HG03432 (cell line): ENCODE results near the gene DNAJC5.
A peak's percentile ranks its signal among the peaks of the same experiment; 100 is the strongest.
"Not testable (repeated sequence)": the region's sequence is repeated elsewhere in the genome, so short reads cannot be mapped to it uniquely, and the experiment has no call there.

Experiments
- ATAC-seq: cut with Tn5 transposase; IDR thresholded peaks from one replicate; pipeline ENCODE4 v1.9.1; 2021; ENCODE audit warnings: mild to moderate bottlenecking, moderate library complexity; ENCODE audit not compliant: unreplicated experiment

DNAJC5 gene

DNA sequence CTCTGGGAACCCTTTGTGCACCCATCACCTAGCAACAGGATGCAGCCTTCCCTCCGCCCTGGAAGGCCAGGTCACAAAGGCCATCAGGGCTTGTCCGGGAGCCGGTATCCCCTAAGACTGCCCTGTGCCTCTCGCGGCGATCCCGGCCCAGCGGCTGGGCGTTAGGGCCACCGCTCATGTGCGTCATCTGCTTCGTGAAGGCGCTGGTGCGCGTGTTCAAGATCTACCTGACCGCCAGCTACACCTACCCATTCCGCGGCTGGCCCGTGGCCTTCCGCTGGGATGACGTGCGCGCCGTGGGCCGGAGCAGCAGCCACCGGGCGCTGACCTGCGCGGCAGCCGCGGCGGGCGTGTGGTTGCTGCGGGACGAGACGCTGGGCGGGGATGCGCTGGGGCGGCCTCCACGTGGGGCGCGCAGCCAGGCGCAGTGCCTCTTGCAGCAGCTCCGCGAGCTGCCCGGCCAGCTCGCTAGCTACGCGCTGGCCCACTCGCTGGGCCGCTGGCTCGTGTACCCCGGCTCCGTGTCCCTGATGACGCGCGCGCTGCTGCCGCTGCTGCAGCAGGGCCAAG lies 33.5 kb upstream of the DNAJC5 start, which contains the start of gene ABHD16B:
TSS of gene ABHD16B (plus strand) at position 134 of the 570 bp plus-strand sequence. CDS start at position 177, 43 bp downstream.
- no peak for ATAC-seq

DNA sequence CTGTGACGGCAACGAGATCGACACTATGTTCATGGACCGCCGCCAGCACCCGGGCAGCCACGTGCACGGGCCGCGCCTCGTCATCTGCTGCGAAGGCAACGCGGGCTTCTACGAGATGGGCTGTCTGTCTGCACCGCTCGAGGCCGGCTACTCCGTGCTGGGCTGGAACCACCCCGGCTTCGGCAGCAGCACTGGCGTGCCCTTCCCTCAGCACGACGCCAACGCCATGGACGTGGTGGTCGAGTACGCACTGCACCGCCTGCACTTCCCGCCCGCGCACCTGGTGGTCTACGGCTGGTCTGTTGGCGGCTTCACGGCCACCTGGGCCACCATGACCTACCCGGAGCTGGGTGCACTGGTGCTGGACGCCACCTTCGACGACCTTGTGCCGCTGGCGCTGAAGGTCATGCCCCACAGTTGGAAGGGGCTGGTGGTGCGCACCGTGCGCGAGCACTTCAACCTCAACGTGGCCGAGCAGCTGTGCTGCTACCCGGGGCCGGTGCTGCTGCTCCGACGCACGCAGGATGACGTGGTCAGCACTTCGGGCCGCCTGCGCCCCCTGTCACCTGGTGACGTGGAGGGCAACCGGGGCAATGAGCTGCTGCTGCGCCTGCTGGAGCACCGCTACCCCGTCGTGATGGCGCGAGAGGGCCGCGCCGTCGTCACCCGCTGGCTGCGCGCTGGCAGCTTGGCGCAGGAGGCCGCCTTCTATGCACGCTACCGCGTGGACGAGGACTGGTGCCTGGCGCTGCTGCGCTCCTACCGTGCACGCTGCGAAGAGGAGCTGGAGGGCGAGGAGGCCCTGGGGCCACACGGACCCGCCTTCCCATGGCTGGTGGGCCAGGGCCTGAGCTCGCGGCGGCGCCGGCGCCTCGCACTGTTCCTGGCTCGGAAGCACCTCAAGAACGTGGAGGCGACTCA lies 32.7 kb upstream of the DNAJC5 start:
- ATAC-seq, result no peak

DNA sequence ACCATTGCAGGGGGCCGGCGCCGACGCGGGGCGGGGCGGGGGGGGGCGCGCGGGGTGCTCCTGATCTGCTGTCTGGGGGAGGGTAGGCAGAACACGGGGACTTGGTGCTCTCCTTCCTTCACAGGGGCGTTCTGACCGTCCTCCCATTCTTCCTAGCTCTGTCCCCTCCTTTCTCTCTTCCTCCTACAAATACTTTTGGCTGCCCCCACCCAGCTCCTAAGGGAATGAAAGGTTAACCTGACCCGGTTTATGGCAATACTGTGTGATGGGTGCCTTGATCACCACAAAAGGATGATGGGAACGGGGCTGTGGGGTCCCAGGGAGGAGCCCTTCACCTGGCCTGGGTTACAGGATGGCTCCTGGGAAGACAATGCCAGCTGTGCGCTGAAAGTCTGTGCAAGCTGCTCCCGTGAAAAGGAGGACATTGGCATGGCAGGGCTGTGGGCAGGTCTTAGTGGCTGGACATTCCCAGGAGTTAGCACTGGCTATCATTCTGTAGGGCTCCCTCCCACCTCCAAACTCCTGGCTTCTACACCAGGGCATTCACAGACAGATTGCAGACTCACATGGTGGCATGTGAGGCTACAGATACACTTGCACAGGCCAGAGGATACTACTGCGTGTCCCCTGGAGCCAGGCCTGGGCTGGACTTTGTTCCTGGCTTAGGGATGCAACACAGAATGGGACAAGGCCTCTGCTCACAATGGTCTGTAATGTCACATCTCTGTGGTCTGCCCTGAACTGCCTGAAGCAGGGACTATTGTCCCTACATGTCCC lies 31.7 kb upstream of the DNAJC5 start:
- ATAC-seq, result no peak

DNA sequence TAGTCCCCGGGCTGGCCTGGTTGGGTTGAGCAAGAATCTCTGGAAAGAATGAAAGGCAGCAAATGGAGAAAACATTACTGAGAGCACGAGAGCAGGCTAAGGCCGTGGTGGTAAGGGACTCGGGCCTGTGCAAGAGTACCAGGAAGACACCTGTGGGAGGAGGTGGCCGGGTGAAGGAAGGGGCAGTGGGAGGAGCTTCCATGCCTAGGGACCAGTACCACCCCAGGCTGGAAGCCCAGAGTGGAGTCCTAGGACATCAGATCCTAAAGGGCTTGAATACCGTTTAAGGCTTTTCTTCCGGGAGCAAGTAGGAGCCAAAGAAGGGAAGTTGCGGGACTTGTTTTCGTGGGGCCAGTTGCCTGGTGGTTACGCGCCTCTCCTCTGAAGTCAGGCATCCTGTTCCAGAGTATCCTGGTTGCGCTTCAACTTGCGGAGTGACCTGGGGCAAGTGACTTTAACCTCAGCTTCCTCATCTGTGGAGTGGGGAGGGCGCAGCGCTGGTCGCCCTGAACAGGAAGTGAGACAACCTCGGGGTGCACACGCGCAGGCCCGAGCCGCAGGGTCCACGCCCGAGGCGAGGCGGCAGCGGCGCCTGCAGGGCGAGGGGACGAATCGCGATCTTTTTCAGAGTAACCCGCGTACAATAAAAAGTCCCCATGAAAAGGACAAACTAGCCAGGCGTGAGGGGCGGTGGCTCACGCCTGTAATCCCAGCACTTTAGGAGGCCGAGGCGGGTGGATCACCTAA lies 31.0 kb upstream of the DNAJC5 start:
- ATAC-seq, result peak; percentile 68

DNA sequence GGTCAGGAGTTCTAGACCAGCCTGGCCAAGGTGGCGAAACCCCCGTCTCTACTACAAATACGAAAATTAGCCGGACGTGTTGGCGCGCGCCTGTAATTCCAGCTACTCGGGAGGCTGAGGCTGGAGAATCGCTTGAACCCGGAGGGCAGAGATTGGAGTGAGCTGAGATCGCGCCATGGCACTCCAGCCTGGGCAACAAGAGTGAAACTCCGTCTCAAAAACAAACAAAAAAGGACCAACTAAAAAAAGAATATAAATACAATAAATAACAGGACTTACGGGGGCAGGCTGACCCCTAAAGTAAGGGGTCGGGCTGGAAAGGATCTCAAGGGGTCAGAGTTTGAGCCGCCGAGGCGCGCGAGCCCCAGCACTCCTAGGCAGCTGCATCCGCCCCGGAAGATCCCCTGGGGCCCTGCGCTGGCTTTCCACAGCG lies 30.4 kb upstream of the DNAJC5 start:
- no peak for ATAC-seq

DNA sequence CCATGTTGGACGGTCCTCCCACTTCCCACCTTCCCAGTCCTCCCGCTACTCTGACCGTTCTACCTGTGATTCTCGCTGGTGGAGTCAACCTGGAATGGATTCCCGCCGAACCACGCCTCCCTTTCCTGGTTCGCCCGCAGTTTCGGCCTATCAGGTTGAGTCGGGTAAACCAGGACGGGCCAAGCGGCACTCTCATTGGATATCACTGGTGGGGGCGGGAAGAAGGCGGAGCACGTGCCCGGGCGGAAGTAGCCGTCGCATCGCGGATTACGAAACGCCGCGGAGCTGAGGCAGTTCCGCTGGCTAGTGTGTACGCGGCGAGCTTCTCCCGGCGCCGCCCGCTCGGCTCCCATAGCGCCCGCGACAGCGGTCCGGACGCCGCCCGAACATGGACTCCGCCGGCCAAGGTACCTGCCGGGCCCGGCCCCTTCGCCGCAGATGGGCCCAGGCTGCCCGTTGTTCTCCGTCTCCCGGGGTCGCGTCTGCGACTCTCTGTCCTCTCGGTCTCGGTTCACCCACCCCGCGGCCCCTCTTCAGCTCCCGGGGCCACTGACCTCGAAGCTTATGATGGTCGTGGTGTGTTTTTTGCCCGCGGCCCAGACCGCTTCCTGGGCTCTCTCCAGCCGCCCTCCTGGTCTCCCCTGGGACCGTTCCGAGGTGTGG lies 29.8 kb upstream of the DNAJC5 start, which contains the start of gene TPD52L2:
TSS of gene TPD52L2 (plus strand) at position 293 of the 663 bp plus-strand sequence. CDS start at position 389, 96 bp downstream.
- peak; percentile 64 for ATAC-seq

DNA sequence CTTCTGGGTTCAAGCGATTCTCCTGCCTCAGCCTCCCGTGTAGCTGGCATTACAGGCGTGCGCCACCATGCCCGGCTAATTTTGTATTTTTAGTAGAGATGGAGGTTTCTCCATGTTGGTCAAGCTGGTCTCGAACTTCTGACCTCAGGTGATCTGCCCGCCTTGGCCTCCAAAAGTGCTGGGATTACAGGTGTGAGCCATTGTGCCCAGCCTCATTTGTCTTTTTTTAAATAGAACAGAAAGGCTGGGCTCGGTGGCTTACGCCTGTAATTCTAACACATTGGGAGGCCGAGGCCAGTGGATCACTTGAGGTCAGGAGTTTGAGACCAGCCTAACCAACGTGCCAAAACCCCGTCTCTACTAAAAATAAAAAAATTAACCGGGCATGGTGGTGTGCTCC lies 27.9 kb upstream of the DNAJC5 start:
- ATAC-seq, result not testable (repeated sequence)

DNA sequence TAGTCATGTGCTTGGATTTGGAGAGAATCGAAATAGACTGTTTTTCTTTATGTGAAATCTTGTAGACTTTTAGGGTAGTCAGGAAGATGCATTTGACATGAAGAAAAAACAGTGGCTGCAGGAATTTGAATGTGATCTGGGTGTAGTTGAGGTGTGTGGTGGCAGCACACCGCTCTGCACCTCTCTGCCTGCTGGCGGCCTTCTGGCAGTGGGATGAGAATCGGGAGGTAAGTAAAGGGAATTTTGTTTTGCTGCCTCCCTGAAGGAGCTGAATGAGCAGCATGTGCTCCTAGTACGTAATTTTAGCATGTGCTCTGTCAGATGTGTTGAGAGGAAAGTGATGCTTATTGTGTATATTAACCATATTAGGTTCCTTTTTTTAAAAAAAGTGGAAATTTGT lies 26.7 kb upstream of the DNAJC5 start:
- no peak for ATAC-seq

DNA sequence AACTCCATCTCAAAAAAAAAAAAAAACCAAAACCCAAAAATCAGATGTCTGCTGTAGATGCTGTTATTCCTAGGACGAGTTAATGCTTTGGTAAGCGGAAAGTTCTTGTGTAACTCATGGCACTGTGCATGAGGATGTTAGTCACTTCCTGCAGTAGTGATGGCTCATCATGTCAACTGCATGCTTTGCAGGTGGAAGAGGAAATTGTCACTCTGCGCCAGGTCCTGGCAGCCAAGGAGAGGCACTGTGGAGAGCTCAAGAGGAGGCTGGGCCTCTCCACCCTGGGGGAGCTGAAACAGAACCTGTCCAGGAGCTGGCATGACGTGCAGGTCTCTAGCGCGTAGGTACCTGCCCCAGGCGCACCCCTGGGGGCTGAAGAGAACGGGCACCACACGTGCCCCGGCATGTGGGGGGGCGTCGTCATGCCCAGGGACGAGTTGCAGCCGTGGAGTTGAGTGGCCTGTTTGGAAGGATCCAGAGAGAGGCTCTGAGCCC lies 21.4 kb upstream of the DNAJC5 start:
- ATAC-seq, result no peak

DNA sequence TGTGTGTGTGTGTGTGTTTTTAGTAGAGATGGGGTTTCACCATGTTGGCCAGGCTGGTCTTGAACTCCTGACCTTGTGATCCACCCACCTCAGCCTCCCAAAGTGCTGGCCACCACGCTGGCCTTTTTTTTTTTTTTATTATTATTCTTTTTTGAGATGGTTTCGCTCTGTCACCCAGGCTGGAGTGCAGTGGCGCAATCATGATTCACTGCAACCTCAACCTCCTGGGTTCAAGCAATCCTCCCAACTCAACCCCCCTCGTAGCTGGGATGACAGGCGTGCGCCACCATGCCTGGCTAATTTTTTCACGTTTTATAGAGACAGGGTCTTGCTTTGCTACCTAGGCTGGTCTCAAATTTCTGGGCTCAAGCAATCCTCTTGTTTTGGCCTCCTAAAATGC lies 20.7 kb upstream of the DNAJC5 start:
- ATAC-seq, result not testable (repeated sequence)

DNA sequence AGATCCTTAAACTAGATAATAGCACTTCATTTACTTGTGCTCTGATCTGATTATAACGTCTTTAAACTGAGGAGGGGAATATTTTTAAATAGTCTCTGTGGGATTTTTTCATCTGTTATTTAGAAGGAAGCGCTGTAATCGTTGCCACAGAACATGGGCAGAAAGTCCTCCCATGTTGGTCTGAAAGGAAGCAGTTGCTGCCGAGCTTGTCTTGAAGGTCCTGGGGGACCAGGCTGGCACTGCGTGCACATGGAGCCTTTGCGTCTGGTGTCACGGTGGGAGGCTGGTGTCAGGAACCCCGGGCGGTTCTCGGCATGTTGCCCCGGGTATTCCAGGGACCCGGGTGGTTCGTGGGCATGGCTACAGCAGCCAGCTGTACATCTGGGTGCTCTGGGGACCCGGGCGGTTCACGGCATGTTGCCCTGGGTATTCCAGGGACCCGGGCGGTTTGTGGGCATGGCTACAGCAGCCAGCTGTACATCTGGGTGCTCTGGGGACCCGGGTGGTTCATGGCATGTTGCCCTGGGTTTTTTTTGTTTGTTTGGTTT lies 18.4 kb upstream of the DNAJC5 start:
- ATAC-seq, result no peak

DNA sequence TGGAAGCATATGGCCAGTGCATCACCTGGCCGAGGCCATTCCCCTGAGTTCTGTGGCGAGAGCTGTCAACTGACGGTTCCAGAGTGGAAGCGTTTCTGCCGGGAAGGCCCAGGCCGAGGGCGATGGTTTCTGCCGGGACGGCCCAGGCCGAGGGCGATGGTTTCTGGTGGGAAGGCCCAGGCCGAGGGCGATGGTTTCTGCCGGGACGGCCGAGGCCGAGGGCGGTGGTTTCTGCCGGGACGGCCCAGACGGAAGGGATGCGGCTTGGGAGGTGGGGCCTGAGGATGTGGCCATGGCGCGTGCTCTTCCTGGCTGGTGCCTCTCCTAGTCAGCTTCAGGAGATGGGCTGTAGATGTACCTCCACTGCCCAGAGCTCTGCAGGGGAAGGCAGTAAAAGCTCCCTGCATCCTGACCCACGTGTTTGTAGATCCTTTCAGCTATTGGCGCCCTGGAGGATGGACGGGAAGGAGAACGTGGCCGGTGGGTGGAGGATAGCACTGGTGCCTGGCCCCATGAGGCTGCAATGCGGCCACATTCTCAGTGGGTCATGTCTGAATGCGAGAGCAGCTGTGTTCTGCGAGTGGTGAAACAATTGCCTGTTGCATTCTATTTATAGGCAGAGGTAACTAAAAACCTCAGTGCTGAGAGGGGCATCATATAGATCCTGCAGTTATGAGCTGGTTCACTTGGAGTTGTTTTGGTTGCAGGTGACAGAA lies 17.0 kb upstream of the DNAJC5 start:
- ATAC-seq, result no peak

DNA sequence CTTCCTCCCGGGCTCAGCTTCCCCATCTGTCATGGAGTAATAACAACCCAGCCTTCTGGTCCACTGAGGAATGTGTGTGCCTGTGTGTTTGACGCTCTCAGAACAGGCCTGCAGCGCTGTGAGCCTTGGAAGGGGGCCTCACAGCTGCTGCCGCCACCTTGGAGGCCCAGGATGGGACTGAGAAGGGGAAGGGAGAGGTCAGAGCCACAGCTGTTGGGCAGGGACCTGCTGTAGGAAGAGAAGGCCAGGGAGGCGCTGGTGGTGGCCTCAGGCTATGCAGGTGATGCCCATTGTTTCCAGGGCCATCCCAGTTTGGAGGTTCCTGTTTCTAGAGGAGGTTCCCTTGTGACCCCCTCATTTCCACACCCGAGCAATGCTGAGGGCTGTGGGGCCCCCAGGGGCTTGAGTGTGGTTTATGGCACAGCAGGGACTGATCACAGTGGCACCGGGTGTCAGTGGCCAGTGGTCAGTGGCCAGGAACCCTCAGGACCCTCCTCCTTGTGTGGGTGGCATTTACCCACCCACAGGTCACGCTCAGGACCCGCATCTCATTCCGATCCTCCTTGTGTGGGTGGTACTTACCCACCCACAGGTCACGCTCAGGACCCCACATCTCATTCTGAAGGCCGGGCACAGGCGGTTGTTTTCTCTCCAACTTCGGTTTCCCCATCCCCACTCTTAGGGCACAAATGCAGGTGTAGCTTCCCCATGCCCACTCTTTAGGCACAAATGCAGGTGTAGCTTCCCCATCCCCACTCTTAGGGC lies 15.8 kb upstream of the DNAJC5 start:
- no peak for ATAC-seq

DNA sequence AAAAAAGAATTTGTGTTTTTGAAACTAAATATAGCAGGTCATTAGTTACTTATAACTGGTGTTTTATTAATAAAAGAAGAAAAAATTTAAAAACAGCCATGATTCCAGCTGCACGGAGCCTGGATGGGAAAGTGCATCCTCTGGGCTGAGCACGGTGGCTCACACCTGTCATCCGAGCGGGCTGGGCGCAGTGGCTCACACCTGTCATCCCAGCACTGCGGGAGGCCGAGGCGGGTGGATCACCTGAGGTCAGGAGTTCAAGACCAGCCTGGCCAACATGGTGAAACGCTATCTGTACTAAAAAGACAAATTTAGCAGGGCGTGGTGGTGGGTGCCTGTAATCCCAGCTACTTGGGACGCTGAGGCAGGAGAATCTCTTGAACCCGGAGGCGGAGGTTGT lies 14.0 kb upstream of the DNAJC5 start:
- ATAC-seq, result not testable (repeated sequence)

DNA sequence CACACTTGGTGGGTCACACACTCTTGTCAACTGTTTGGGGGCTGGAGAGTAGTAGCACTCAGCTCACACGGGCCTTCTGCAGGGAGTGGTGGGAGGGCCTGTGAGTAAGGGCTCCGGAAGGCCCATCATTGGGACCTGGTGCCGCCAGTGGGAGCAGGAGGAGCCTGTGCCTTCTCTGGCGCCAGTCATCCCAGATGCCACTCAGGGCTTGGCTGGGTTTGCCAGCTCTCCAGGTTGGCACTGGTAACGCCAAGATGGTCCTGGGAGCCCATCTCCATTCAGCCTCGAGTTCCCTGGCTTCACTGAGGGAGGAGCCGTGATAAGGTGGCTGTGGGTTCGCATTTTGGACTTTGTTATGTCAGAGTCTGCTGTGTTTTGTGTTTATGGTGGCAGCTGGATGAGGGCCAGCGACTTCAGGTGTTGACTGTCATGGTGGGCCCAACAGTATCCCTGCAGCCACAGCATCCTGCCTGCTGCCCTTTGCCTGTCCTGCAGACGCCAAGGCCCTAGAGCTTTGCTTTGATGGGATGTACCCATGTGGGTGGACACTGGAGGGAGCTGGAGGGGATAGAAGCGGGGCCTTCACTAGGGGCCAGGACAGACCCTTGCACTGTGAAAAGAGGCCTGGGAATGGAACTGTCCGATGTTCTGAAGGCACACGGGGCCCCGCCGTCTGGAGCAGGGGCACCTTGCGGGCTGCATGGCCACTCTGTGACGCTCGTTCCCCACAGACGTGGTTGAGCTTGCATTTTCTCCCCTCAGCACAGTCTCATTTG lies 13.3 kb upstream of the DNAJC5 start:
- no peak for ATAC-seq

DNA sequence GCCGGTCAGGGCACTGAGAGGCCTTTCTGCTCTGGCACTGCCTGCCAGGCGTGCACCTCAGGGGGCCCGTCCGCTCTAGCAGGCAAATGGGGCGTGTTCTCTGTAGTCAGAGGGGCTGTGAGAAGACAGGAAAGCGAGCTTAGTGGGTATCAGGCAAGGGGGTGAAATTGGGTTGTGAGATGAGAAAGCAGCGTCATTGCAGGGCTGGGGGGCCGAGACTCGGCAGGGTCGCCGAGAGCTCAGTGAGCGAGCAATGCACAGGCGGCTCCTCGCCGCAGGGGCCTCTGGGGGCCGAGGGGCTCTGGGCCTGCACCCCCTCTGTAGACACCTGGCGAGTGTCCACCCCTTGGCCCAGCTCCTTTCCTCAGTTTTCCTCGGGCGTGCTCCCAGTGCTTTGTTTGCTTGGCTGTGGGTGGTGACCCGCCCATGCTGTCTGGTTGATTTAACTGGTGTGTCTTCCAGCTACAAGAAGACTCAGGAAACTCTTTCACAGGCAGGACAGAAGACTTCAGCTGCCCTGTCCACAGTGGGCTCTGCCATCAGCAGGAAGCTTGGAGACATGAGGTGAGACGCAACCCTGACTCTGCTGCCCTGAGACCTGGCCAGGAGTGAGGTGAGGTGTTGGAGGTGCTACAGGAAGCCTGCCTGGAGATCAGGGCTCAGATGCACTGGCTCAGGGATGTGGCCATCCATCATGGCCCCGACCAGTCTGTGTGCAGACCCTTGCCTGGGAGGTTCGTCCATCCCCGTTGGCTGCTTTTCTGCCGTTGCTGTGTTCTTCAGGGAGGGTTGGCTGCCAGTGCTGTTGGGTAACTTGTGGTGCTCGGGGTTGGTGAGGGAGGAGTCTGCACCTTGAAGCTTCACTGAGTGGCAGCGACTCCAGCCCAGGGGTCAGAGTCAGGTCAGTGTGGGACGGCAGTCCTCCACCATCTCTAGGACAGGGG lies 12.4 kb upstream of the DNAJC5 start:
- ATAC-seq, result no peak
